GM18951 (cell line): ENCODE measurements around the gene NUPR1.
"Not testable (repeated sequence)": the region's sequence is repeated elsewhere in the genome, so short reads cannot be mapped to it uniquely, and the experiment has no call there.

Source experiments
- POLR2A ChIP-seq: IDR thresholded peaks from 4 replicates; pipeline ENCODE4 v1.6.1; 2011; ENCODE audit warnings: mild to moderate bottlenecking; ENCODE audit not compliant: insufficient read length, insufficient read depth; ENCODE audit errors: extremely low read depth
- in situ Hi-C: fragments of 300-500 bp; cut with MboI; formaldehyde crosslinking; loops from one replicate; pipeline ENCODE4 v1.12.0; 2022; ENCODE audit warnings: low sequenced_read_pairs, mixed read lengths, inconsistent platforms; ENCODE audit not compliant: unreplicated experiment

NUPR1 gene

DNA sequence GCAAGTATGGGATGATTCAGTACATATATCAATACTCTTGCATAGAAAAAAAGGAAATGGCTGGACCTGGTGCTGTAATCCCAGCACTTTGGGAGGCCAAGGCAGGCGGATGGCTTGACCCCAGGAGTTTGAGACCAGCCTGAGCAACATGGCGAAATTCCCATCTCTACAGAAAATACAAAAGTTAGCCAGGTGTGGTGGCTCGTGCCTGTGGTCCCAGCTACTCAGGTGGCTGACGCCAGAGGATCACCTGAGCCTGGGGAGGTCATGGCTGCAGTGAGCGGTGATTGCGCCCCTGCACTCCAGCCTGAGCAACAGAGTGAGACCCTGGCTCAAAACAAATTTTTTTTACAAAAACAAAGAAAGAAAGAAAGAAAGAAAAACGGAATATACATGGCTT, 7.9 kb upstream of the NUPR1 start:
- TF ChIP-seq POLR2A: no peak
- in situ Hi-C loops: no loop called here

DNA sequence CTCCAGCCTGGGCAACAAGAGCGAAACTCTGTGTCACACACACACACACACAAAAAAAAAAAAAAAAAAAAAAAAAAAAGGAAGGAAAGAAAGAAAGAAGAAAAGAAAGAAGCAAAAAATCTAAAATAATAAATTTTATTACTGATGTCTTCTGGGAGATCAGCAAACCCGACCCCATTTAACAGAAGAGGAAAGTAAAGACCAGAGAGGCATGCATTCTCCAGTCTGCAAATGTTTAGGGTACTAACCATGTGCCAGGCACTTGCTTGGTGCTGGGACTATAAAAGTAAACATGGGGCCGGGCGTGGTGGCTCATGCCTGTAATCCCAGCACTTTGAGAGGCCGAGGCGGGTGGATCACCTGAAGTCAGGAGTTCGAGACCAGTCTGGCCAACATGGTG, 7.2 kb upstream of the NUPR1 start:
- in situ Hi-C loops: not testable (repeated sequence)

DNA sequence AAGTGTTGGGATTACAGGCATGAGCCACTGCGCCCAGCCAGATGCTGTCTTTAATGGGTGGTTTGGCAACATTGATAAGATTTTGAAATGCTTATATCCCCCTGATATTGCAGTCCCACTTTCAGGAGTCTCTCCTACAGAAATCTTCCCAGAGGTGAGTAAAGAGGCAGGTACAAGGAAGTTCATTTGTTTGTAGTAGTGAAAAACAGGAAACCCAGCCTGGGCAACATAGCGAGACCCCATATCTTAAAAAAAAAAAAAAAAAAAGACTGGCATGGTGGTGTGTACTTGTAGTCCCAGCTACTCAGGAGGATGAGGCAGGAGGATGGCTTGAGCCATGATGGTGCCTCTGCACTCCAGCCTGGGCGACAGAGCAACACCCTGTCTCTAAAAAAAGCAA, 6.2 kb upstream of the NUPR1 start:
- TF ChIP-seq POLR2A: no peak
- in situ Hi-C loops: no loop called here

DNA sequence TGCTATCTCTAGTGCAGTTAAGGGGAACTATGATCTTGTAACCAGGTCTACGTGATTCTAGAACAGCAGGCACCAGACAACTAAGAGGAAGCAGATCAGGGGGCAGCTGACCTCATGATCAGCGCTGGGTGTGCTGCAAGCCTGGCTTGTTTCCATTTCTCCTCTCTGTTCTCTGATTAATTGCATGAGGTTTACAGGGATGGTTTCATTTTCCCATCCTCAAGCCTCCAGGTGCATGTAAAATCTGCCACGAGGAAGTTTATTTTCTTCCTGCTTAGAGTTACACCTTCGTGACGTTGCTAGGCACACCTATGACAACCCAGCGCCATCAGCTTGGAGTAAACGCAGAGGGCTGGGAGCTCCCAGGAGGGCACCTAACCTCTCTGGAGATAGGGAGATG, 4.3 kb upstream of the NUPR1 start:
- in situ Hi-C loops: no loop called here
- no peak for TF ChIP-seq POLR2A

DNA sequence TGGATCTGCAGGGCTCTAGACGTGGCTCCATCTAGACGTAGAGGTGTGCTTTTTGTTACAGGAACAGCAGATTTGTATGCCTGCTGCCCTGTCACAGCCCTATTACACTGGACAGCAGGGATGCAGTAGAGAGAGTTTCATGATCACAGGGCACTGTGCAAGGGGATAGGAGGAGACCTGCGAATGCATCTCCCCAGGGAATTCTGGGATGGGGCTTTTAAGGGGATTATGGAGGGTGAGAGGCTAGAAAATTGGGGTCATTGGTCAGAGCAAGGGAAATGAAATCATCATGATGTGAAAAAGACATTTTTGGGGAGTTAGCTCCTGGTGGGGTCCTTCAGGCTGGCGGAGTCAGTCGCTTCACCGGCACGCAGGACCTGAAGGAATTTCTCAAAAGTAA, 3.9 kb upstream of the NUPR1 start:
- in situ Hi-C loops: no loop called here
- no peak for TF ChIP-seq POLR2A

DNA sequence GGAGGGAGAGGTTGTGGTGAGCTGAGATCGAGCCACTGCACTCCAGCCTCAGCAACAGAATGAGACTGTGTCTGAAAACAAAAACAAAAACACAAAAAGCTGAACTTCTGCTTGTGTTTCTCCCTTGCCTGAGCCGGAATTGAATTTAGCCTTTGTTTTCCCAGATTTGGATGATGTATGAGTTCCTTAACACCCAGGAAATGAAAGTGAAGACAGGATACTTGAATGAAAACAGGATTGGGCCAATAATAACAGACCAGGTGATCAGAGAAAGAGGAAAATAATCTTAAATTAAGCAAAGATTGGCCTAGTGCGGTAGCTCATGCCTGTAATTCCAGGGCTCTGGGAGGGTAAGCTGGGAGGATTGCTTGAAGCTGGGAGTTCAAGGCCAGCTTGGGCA, 1.6 kb upstream of the NUPR1 start:
- no peak for TF ChIP-seq POLR2A
- in situ Hi-C loops: no loop called here

DNA sequence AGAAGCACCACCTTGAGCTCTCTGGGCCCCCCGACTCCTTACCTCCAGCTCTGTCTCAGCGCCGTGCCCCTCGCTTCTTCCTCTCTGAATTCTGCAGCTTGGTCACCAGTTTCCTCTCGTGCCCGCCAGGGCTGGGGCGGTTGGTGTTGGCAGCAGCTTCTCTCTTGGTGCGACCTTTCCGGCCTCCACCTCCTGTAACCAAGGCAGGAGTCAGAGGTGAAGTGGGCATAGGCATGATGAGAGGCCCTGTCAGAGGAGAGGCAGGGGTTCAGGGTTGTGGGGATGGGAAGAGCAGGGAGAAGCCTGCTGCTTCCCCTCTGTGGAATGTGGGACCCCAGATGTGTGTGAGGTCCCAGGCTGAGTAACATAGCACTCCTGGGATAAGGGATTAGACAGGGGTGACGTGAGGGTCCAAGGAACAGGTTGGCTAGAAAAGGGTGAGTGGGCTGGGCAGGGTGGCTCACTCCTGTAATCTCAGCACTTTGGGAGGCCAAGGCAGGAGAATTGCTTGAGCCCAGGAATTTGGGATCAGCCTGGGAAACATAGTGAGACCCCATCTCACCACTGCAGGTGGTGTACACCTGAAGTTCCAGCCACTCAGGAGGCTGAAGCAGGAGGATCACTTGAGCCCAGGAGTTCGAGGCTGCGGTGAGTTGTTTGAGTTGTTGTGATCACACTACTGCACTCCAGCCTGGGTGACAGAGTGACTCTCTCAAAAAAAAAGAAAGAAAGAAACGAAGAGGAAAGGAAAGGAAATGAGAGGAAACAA, 626 bp downstream of the NUPR1 start:
- in situ Hi-C loops: no loop called here
- TF ChIP-seq POLR2A: no peak

DNA sequence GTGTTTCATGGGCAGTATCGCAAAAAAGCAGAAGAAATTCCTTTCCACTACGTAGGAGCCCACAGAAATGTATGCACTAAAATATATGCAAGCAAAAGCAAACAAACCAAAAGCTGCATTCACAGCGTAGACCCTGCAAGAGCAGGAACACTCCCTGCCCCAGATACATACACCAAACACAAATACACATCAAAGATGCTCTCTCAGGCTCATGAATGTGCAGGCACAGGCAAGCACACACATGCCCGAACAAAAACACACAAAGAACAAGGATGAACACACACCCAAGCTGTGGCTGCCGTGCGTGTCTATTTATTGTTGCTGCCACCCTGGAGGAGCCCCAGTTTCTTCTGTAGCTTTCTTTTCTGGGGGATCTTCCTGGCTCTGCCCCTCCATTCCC, 1.7 kb downstream of the NUPR1 start:
- TF ChIP-seq POLR2A: no peak
- in situ Hi-C loops: no loop called here

DNA sequence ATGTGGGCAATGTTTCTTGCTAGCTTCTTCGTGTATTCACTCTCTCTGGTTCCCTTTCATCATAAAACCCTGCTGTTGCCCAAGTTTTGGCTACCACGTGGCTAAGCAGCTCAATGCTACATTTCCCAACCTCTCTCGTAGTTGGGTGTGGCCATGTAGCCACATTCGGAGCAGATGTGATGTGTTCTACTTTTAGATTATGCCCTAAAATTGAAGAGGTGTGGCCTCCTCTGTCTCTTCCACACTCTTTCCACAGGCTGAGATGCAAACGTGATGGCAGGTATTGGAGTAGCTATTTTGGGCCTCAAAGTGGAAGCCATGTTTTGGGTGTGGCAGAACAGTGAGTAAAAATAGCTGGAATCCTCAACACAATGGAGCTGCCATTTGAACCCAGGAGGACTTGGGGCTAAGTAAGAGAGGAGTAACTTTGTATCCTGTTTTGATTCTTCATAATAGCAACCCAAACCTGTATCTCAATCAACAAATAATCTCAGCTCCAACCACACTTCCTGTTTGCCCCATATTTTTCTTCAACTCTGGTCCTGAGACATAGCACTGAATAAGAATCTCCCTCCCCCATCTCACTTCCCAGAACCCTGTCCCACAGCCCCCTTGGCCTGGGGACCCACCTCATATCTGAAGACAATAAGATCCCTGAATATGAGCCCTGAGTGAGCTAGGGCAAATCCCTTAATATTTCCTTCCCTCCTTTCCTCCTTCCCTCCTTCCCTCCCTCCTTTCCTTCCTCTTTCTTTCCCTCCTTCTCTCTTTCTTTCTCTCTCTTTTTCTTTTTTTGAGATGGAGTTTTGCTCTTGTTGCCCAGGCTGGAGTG, 4.0 kb downstream of the NUPR1 start:
- no peak for TF ChIP-seq POLR2A
- in situ Hi-C loops: no loop called here

DNA sequence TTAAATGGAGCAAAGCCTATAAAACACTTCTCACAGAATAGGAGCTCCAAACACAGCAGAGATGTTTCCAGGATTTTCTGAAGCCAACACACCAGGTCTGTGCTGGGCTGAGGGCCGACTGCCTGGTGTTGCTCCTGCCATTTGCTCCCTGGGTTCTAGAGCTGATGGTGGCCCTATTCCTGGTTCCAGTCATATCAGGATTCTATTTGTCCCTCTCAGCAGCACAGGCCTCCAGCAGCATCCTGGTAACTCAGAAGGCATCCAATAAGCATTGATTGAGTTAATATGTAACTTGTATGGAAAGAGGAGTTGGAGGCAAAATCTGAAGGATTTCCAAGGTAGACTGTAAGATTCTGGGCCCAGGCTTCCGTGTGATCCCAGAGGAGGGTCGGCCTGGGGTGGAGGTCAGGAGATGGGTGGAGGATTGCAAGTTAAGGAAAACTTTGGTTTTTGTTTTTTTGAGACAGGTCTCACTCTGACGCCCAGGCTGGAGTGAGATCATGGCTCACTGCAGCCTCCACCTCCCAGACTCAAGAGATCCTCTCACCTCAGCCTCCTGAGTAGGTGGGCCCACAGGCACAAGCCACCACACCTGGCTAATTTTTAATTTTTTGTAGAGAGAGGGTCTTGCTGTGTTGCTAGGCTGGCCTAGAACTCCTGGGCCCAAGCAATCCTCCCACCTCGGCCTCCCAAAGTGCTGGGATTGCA, 5.7 kb downstream of the NUPR1 start:
- in situ Hi-C loops: no loop called here

DNA sequence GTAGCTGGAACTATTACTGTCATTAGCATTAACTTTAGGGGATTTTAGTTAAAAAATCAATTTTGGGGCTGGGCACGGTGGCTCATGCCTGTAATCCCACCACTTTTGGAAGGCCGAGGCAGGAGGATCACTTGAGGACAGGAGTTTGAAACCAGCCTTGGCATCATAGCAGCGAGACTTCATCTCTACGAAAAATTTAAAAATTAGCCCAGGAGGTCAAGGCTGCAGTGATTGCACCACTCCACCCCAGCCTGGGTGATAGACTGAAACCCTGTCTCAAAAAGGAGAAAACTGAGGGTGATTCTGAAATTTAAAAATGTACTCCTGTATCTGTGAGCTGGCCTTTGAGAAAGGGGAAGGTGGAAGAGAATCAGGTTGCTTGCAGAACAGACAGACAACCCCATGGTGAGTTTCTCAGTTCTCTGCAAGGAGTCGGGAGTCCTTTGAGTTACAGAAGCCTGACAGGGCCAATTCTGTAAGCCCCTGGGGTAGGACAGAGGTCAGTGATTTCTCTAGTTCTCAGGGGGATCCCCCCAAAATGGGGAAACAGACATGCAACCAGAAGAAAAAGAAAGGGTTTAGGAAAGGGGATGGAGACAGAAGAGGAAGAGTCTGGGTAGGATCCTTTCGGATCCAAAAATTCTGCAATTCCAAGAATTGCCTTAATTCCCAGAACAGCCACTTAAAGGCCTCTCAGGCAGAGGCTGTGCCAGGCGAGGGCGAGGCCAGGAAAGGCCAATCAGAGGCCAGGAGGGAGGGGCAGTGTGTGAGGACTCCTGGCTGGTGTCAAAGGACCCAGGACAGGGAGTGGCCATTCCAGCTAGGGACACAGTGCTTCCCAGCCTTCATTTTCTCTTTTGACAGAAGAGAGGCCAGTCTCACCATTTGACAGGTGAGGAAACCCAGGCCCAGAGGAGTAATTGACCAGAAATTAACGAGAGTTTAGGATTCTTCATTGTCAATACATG, 6.7 kb downstream of the NUPR1 start:
- TF ChIP-seq POLR2A: no peak
- in situ Hi-C loops: no loop called here

More for the DNA sequence above, 5.7 kb downstream of the NUPR1 start:
- TF ChIP-seq POLR2A: no peak

DNA sequence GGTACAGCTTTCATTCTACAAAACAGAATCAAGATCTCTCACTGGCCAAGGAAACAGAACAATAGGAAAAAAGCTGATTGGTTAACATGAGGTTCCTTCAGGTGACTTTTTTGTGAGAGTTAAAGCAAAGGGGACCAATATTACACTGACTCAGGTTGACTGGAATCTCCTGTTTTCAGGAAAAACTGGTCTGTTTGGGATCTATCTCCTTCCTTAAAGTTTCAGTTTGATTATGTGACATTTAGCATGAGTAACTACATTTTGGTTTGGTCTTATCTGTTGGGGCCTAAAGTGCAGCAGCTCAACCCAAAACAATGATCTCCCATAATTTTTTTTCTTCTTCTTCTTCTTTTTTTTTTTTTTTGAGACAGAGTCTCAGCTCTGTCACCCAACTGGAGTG, 9.7 kb downstream of the NUPR1 start:
- in situ Hi-C loops: no loop called here
- TF ChIP-seq POLR2A: no peak
